ENCODE results near the gene EXOC6. TPM values are rescaled to one million over a fixed set of nuclear protein-coding genes. Genes with fewer than 3 reads are reported as not detected.
"Not testable (repeated sequence)": the region's sequence is repeated elsewhere in the genome, so short reads cannot be mapped to it uniquely, and the experiment has no call there.

The EXOC6 gene
- total RNA-seq, 2 donors from 2014 or later, result 7.0 to 10.1 TPM

- Histone ChIP-seq H3K4me1 (no peaks in the 10 kb centered on the region), H3K4me3 (no peak overlapping the region), H3K27me3 (no peaks in the 10 kb centered on the region), H3K36me3 (no peaks in the 10 kb centered on the region), H3K9me3 (no peaks in the 10 kb centered on the region), H3K27ac (no peak overlapping the region)
- peak; percentile 28 for DNase-seq (ENCODE audit: low spot score)
- TF ChIP-seq, protein P1, sequence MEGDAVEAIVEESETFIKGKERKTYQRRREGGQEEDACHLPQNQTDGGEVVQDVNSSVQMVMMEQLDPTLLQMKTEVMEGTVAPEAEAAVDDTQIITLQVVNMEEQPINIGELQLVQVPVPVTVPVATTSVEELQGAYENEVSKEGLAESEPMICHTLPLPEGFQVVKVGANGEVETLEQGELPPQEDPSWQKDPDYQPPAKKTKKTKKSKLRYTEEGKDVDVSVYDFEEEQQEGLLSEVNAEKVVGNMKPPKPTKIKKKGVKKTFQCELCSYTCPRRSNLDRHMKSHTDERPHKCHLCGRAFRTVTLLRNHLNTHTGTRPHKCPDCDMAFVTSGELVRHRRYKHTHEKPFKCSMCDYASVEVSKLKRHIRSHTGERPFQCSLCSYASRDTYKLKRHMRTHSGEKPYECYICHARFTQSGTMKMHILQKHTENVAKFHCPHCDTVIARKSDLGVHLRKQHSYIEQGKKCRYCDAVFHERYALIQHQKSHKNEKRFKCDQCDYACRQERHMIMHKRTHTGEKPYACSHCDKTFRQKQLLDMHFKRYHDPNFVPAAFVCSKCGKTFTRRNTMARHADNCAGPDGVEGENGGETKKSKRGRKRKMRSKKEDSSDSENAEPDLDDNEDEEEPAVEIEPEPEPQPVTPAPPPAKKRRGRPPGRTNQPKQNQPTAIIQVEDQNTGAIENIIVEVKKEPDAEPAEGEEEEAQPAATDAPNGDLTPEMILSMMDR (IDR thresholded peaks at IDR 0.05), result no peak
These were observed 249.1 kb downstream of the EXOC6 start for GRCh38 chr10:93097386-93097785.

DNA sequence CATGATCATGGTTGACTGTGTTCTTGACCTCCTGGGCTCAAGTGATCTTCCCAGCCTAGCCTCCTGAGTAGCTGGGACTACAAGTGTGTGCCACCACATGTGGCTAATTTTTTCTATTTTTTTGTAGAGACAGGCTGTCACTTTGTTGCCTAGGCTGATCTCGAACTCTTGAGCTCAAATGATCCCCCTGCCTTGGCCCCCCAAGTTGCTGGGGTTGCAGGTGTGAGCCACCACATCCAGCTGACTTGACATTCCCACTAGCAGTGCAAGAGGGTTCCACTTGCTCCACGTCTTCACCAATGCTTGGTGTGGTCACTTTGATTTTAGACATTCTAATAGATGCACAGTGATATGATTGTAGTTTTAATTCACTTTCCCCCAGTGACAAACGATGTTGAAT is 250.5 kb downstream of the EXOC6 start:
- Histone ChIP-seq H3K4me3 (no peak overlapping the region), H3K27ac (no peak overlapping the region), H3K36me3 (no peaks in the 10 kb centered on the region), H3K4me1 (no peaks in the 10 kb centered on the region), H3K9me3 (peaks cover 0 to 7% of the 10 kb centered on the region in 2 donors), H3K27me3 (no peaks in the 10 kb centered on the region)
- TF ChIP-seq, protein P1 (IDR thresholded peaks at IDR 0.05), result no peak
- DNase-seq (ENCODE audit: low spot score), result peak; percentile 9

DNA sequence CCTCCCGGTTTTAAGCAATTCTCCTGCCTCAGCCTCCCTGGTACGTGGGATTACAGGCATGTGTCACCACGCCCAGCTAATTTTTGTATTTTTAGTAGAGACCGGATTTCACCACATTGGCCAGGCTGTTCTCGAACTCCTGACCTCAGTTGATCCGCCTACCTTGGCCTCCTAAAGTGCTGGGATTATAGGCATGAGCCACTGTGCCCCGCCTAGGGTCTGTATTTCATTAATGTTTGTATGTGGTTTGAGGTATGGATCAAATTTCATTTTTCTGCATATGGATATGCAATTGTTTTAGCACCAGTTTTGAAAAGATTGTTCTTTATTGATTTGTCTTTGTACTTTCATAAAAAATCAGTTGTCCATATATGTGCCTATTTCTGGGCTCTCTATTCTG is 251.3 kb downstream of the EXOC6 start:
- Histone ChIP-seq H3K36me3 (no peaks in the 10 kb centered on the region), H3K4me3 (no peak overlapping the region), H3K4me1 (no peaks in the 10 kb centered on the region), H3K27ac (no peak overlapping the region), H3K9me3 (peaks cover 0 to 10% of the 10 kb centered on the region in 2 donors), H3K27me3 (no peaks in the 10 kb centered on the region)
- TF ChIP-seq, protein P1 (IDR thresholded peaks at IDR 0.05), result no peak
- DNase-seq (ENCODE audit: low spot score), result peak; percentile 30

GRCh38 chr10:93101148-93101547 is 252.8 kb downstream of the EXOC6 start:
- H3K36me3 ChIP-seq; H3K9me3 ChIP-seq; H3K27ac ChIP-seq; H3K27me3 ChIP-seq; H3K4me1 ChIP-seq; DNase-seq (ENCODE audit: low spot score); H3K4me3 ChIP-seq: not testable (repeated sequence)

DNA sequence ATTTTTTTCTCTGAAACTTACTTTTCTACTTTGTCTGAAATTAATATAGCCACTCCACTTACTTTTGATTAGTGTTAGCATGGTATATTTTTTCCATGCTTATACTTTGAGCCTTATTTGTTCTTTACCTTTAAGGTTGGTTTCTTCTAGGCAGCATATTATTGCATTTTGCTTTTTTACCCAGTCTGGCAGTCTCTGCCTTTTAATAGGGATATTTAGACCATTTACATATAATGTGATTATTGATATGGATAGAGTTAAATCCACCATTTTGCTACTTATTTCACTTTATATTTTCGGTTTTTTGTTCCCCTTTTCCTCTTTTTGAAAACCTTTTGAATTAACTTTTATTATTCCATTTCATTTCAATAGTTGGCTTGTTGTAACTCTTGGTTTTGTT is 255.6 kb downstream of the EXOC6 start:
- Histone ChIP-seq H3K27me3 (no peaks in the 10 kb centered on the region), H3K36me3 (no peaks in the 10 kb centered on the region), H3K4me3 (no peak overlapping the region), H3K27ac (no peak overlapping the region), H3K4me1 (no peaks in the 10 kb centered on the region), H3K9me3 (peaks cover 0 to 10% of the 10 kb centered on the region in 2 donors)
- TF ChIP-seq, protein P1 (IDR thresholded peaks at IDR 0.05), result no peak
- DNase-seq (ENCODE audit: low spot score), result no peak

GRCh38 chr10:93106631-93107072 is 258.3 kb downstream of the EXOC6 start:
- Histone ChIP-seq H3K4me3 (no peak overlapping the region), H3K36me3 (no peaks in the 10 kb centered on the region), H3K27me3 (no peaks in the 10 kb centered on the region), H3K9me3 (peaks cover 0 to 10% of the 10 kb centered on the region in 2 donors), H3K4me1 (no peaks in the 10 kb centered on the region), H3K27ac (no peak overlapping the region)
- TF ChIP-seq, protein P1 (IDR thresholded peaks at IDR 0.05), result no peak
- DNase-seq (ENCODE audit: low spot score), result peak; percentile 26

Other genes starting within 250 kb of the EXOC6 start
- 1 to 10 TPM; 2.1 to 4.9 TPM for gene HHEX, start 158.6 kb upstream of the EXOC6 start, total RNA-seq
- not detected for gene CYP26C1, start 212.3 kb downstream of the EXOC6 start, total RNA-seq
- not detected for gene CYP26A1, start 225.4 kb downstream of the EXOC6 start, total RNA-seq